Common myeloid progenitor, CD34-positive (primary cell): ENCODE results near the gene MTSS2.
"Not testable (repeated sequence)": the region's sequence is repeated elsewhere in the genome, so short reads cannot be mapped to it uniquely, and the experiment has no call there.

ENCODE experiments used
- CTCF ChIA-PET: fragments of 350-600 bp; sonication (Branson Sonifier 250); formaldehyde crosslinking; loops from one replicate; lab custom pipeline; 2021; ENCODE audit warnings: antibody characterized with exemption; lab: Charles Lee
- POLR2A ChIA-PET: fragments of 350-600 bp; sonication (Branson Sonifier 250); formaldehyde crosslinking; loops from one replicate; lab custom pipeline; 2021; ENCODE audit warnings: antibody characterized with exemption; lab: Charles Lee
- DNase-seq, 3 donors: peaks; one replicate each; pipeline versions ENCODE4 v3.0.0 to v3.0.0-alpha.2; 2013
- H3K27ac ChIP-seq, 2 experiments: 1 replicate in 1 of 2; 2 replicates in 1 of 2; pipeline ENCODE4 v1.7.0; 2013; ENCODE audit warnings: inconsistent platforms in 2 of 2, low read length in 2 of 2, mild to moderate bottlenecking in 2 of 2, low read depth in 1 of 2, moderate library complexity in 1 of 2; ENCODE audit not compliant: severe bottlenecking in 2 of 2, insufficient read depth in 1 of 2, poor library complexity in 1 of 2
- H3K27me3 ChIP-seq, 5 experiments: replicated peaks in 2 of 5; 1 replicate in 3 of 5; 2 replicates in 2 of 5; pipeline versions ENCODE4 v1.6.1 to v1.7.0; 2013; ENCODE audit warnings: low read length in 4 of 5, mild to moderate bottlenecking in 2 of 5, moderate library complexity in 2 of 5, inconsistent platforms in 1 of 5; ENCODE audit not compliant: insufficient read depth in 5 of 5, control insufficient read depth in 4 of 5
- H3K36me3 ChIP-seq, 4 experiments: 1 replicate in 2 of 4; 2 replicates in 2 of 4; pipeline versions ENCODE4 v1.6.1 to v1.7.0; 2013; ENCODE audit warnings: low read length in 3 of 4, control low read depth in 1 of 4, mild to moderate bottlenecking in 1 of 4; ENCODE audit not compliant: control insufficient read depth in 4 of 4, insufficient read depth in 4 of 4
- H3K4me1 ChIP-seq, 4 experiments: 1 replicate in 3 of 4; 2 replicates in 1 of 4; pipeline versions ENCODE4 v1.6.1 to v1.7.1; 2013; ENCODE audit warnings: low read length in 3 of 4, mild to moderate bottlenecking in 3 of 4, control low read depth in 1 of 4, inconsistent platforms in 1 of 4, moderate library complexity in 1 of 4; ENCODE audit not compliant: control insufficient read depth in 4 of 4, insufficient read depth in 4 of 4; ENCODE audit errors: control extremely low read depth in 1 of 4
- H3K4me3 ChIP-seq, 7 experiments: 1 replicate in 4 of 7; 2 replicates in 3 of 7; pipeline versions ENCODE4 v1.5.1 to v1.7.0; 2013; ENCODE audit warnings: mild to moderate bottlenecking in 7 of 7, low read length in 6 of 7, moderate library complexity in 6 of 7, inconsistent platforms in 2 of 7, low read depth in 2 of 7, control low read depth in 1 of 7; ENCODE audit not compliant: insufficient read depth in 4 of 7, control insufficient read depth in 1 of 7; ENCODE audit errors: extremely low read depth in 1 of 7
- H3K9me3 ChIP-seq, 5 experiments: 1 replicate in 4 of 5; 2 replicates in 1 of 5; pipeline versions ENCODE4 v1.6.1 to v1.7.1; 2013; ENCODE audit warnings: low read length in 4 of 5, mild to moderate bottlenecking in 2 of 5, inconsistent platforms in 1 of 5, low read depth in 1 of 5, moderate library complexity in 1 of 5; ENCODE audit not compliant: control insufficient read depth in 4 of 5, insufficient read depth in 2 of 5; ENCODE audit errors: control extremely low read depth in 1 of 5
- WGBS: methylation state at CpG from one replicate; pipeline ENCODE4 v1.1.5; 2013; ENCODE audit not compliant: insufficient coverage; 5-methylcytosine and 5-hydroxymethylcytosine counted together

Gene MTSS2

DNA sequence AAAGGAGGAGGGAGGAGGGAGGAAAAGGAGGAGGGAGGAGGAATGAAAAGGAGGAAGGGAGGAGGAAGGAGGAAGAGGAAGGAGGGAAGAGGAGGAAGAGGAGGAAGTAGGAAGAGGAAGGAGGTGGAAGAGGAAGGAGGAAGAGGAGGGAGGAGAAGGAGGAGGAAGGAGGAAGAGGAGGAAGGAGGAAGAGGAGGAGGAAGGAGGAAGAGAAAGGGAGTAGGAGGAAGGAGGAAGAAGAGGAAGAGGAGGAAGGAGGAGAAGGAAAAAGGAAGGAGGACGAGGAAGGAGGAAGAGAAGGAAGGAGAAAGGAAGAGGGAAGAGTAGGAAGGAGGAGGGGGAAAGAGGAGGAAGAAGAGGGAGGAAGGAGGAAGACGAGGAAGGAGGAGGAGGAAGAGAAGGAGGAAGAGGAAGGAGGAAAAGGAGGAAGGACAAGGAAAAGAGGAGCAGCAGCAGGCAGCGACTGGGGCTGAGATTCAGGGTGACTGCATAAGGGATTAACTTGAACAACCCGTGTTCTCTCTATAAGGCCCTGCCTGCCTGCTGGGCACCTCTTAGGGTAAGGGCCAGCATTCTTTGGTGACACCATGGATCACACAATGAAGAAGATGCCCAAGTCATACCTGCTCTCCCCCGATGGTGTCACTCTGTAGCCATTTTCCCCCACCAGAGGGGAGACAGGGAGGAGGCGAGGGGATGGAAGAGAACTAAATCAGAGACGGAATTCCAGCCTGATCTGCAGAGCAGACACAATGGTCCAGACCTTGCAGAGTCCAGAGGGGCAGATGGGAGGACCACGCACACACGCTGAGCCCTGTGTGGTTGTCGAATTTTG is 40.9 kb downstream of the MTSS2 start:
- POLR2A ChIA-PET = no interaction called here
- H3K4me3 ChIP-seq = no peak overlapping the region
- no peaks in the 10 kb centered on the region for H3K36me3 ChIP-seq
- CTCF ChIA-PET = no interaction called here
- H3K9me3 ChIP-seq = no peaks in the 10 kb centered on the region
- H3K4me1 ChIP-seq = no peaks in the 10 kb centered on the region
- no peak for DNase-seq
- no peak overlapping the region for H3K27ac ChIP-seq
- H3K27me3 ChIP-seq = no peaks in the 10 kb centered on the region
- 87% methylated on average over 8 of the region's 10 CpGs for WGBS

GRCh38 chr16:70643264-70643663 is 42.6 kb downstream of the MTSS2 start:
- H3K36me3 ChIP-seq, POLR2A ChIA-PET, H3K4me1 ChIP-seq, CTCF ChIA-PET, H3K9me3 ChIP-seq, H3K27me3 ChIP-seq, DNase-seq, H3K27ac ChIP-seq, H3K4me3 ChIP-seq: not testable (repeated sequence)
- 94% methylated on average over 2 of the region's 7 CpGs for WGBS

- Histone ChIP-seq H3K27me3 (no peaks in the 10 kb centered on the region), H3K9me3 (no peaks in the 10 kb centered on the region), H3K36me3 (no peaks in the 10 kb centered on the region), H3K4me3 (no peak overlapping the region), H3K27ac (no peak overlapping the region), H3K4me1 (no peaks in the 10 kb centered on the region)
- POLR2A ChIA-PET = no interaction called here
- CTCF ChIA-PET = no interaction called here
- no peak for DNase-seq
- no CpG with 5 or more reads among the region's 1 CpG for WGBS
Observed at GRCh38 chr16:70642633-70643032, 43.2 kb downstream of the MTSS2 start.

- DNase-seq = no peak
- Histone ChIP-seq H3K4me1 (no peaks in the 10 kb centered on the region), H3K36me3 (no peaks in the 10 kb centered on the region), H3K9me3 (no peaks in the 10 kb centered on the region), H3K27ac (no peak overlapping the region), H3K4me3 (no peak overlapping the region), H3K27me3 (no peaks in the 10 kb centered on the region)
- POLR2A ChIA-PET = interaction anchor here (0.6 kb wide), 1 partner anchor 132 kb away, joined by 4 read pairs; no protein-coding TSS in a partner anchor
- CTCF ChIA-PET = no interaction called here
- 97% methylated on average over 17 of the region's 18 CpGs for WGBS
Observed at GRCh38 chr16:70638814-70639792, 46.8 kb downstream of the MTSS2 start.
